ENCODE results near the gene THOC7. TPM values are rescaled to one million over a fixed set of nuclear protein-coding genes. Genes with fewer than 3 reads are reported as not detected.

The THOC7 gene
- total RNA-seq, 1 donor from 2014 or later: 67.3 TPM

DNA sequence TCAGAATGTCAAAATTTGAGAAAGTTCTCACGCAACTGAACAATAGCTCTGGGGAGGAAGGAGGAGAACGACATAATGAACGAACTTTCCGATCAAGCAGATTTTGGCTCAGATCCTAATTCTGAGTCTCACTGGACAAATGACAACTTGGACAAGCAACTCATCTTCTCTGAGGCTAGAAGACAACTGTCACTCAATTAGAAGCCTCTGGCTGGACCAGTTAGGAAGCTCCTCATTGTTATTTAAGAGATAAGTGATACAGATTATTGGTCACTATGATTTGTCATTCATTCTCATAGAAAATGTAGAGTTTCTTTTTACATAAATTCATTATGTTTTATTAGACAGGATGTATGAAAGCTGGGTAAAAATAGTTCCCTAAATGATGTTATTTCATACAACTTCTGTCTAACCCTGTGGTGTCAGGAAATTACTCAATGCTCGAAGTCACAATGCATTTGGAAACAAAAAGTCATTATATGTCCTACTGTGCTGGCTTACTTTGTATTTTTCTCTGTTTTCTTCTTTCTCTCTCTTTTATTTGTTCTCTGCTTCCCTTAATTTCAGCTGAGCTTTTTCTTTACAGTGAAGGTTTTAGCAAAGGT, 55.5 kb downstream of the THOC7 start:
- no peak overlapping the region for H3K4me3 ChIP-seq (ENCODE audit: low read depth, low read length)
- TF ChIP-seq, protein P1, sequence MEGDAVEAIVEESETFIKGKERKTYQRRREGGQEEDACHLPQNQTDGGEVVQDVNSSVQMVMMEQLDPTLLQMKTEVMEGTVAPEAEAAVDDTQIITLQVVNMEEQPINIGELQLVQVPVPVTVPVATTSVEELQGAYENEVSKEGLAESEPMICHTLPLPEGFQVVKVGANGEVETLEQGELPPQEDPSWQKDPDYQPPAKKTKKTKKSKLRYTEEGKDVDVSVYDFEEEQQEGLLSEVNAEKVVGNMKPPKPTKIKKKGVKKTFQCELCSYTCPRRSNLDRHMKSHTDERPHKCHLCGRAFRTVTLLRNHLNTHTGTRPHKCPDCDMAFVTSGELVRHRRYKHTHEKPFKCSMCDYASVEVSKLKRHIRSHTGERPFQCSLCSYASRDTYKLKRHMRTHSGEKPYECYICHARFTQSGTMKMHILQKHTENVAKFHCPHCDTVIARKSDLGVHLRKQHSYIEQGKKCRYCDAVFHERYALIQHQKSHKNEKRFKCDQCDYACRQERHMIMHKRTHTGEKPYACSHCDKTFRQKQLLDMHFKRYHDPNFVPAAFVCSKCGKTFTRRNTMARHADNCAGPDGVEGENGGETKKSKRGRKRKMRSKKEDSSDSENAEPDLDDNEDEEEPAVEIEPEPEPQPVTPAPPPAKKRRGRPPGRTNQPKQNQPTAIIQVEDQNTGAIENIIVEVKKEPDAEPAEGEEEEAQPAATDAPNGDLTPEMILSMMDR (conservative IDR thresholded peaks at IDR 0.05; ENCODE audit: low read depth, low read length): no peak
- DNase-seq (ENCODE audit: low read depth): no peak

DNA sequence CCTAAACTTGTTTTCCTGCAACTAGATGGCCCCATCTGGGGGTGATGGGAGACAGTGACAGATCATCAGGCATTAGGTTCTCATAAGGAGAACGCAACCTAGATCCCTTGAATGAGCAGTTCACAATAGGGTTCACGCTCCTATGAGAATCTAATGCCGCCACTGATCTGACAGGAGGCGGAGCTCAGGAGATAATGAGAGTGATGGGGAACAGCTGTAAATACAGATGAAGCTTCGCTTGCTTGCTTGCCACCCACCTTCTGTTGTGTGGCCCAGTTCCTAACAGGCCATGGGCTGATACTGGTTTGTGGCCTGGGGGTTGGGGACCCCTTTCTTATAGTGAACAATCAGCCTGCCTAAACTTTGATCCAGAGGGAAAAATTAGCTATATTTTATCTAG, 59.7 kb downstream of the THOC7 start:
- no peak overlapping the region for H3K4me3 ChIP-seq (ENCODE audit: low read depth, low read length)
- no peak for DNase-seq (ENCODE audit: low read depth)
- TF ChIP-seq, protein P1 (conservative IDR thresholded peaks at IDR 0.05; ENCODE audit: low read depth, low read length): no peak

DNA sequence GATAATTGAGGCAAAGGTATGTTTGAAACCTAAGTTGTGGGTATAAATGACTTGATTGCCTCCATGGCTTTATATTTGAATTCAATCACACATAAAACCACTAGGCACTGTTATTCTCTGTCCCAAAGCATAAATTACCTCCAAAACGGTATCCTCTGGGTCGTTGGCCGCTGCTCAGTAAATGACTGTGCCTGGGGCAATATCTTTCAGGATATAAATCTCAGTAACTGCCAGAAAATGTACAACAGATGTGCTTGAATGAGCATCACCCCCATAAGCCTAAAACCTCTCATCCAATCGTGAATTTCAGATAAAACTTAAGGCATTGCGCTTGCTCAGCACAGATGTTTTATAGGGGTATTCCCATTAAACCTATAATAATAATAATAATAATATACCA, 63.5 kb downstream of the THOC7 start:
- no peak for DNase-seq (ENCODE audit: low read depth)
- H3K4me3 ChIP-seq (ENCODE audit: low read depth, low read length): no peak overlapping the region
- TF ChIP-seq, protein P1 (conservative IDR thresholded peaks at IDR 0.05; ENCODE audit: low read depth, low read length): no peak

DNA sequence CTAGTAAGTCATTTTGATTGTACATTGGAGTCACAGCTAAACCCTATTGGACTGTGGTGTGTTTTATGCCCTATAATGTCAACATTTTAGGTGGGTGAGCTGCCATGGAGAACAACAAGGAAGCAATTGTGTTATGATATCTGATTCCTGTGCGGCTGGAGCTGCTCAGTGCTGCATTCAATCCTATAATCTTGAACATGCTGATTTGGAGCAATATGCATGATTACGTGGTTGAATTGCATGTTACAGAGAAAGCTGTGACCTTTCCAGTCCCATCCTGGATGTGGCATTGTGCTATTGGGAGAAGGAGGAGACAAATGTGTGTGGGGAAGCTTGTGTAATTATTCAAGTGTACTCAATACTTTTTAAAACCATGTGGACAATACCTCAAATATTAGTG, 64.7 kb downstream of the THOC7 start:
- TF ChIP-seq, protein P1 (conservative IDR thresholded peaks at IDR 0.05; ENCODE audit: low read depth, low read length): no peak
- H3K4me3 ChIP-seq (ENCODE audit: low read depth, low read length): no peak overlapping the region

DNA sequence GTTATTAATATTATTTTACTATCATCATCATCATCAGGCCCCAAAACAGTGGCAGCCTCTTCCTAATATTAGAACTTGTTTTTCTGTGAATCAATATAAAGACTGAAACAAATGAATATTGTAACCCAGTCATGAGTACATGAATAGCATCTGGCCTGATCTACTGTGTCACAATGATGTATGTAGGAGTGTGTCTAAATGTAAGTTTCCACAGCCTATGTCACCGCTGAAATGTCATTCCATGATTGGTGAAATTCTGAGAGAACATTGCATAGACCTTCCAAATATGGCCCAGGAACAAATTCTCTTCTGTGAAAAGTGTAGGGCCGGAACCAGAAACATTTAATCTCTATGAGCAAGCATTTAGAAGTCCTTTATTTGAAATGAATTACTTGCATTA, 65.1 kb downstream of the THOC7 start:
- TF ChIP-seq, protein P1 (conservative IDR thresholded peaks at IDR 0.05; ENCODE audit: low read depth, low read length): no peak
- H3K4me3 ChIP-seq (ENCODE audit: low read depth, low read length): no peak overlapping the region
- DNase-seq (ENCODE audit: low read depth): no peak

More for the DNA sequence above, 64.7 kb downstream of the THOC7 start:
- DNase-seq (ENCODE audit: low read depth): no peak

DNA sequence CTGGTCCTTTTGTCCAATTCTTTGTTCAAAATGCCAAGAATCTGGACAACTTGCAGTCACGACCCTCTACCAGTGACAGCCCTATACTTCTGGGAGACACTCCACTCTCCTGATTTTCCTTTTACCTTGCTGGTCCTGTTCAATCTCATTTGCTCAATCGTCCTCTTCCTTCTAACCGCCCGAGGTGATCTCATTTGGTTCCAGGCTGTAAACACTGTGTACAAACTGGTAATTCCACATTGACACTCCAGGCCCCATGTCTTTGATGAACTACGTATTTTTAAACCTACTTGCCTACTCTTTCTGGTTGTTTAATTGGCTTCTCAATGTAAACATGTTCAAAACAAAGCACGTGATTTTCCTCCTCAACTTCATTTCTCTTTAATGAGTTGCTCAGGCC, 68.2 kb downstream of the THOC7 start:
- TF ChIP-seq, protein P1 (conservative IDR thresholded peaks at IDR 0.05; ENCODE audit: low read depth, low read length): no peak
- no peak for DNase-seq (ENCODE audit: low read depth)
- H3K4me3 ChIP-seq (ENCODE audit: low read depth, low read length): no peak overlapping the region

DNA sequence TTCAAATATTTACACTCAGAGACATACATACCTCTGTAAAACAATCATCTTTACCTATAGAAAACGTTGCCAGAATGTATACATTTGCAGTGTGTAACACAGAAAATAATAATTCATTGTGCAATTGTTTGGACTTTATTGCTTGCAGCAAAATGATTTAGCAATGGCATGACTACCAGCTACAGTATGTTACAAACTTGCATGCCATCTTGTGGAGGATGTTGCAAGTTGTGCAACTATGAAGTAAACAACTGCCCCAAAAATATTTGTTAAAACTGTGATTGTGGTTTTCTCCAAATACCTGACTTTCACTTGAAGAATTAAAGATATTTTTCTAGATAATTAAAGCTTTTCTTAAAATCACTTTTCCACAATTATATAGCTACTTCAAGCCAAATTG, 71.6 kb downstream of the THOC7 start:
- DNase-seq (ENCODE audit: low read depth): no peak
- TF ChIP-seq, protein P1 (conservative IDR thresholded peaks at IDR 0.05; ENCODE audit: low read depth, low read length): peak; percentile 67
- H3K4me3 ChIP-seq (ENCODE audit: low read depth, low read length): no peak overlapping the region
